Measurements from ENCODE around the gene SLC6A17.

Gene SLC6A17

GRCh38 chr1:110205591-110206155 lies 55.4 kb downstream of the SLC6A17 start:
- no peak for DNase-seq

GRCh38 chr1:110206261-110206920 lies 56.1 kb downstream of the SLC6A17 start:
- no peak for DNase-seq

GRCh38 chr1:110207831-110208230 lies 57.5 kb downstream of the SLC6A17 start:
- peak; percentile 75 to 77 for DNase-seq

GRCh38 chr1:110208916-110209645 lies 58.8 kb downstream of the SLC6A17 start:
- no peak for DNase-seq

GRCh38 chr1:110209715-110210603 lies 59.7 kb downstream of the SLC6A17 start, which contains the start of gene KCNC4:
Gene KCNC4 (plus strand): TSS chr1:110210314. CDS start chr1:110211500, 1,186 bp downstream.
- peak; percentile 79 to 82 for DNase-seq

- DNase-seq = peak; percentile 38 to 44
These were observed 60.6 kb downstream of the SLC6A17 start for GRCh38 chr1:110210604-110211495.

- peak in 1 of 2 donors; percentile 31 for DNase-seq
These were observed 61.3 kb downstream of the SLC6A17 start for GRCh38 chr1:110211496-110212168.

- DNase-seq = no peak
These were observed 62.2 kb downstream of the SLC6A17 start for GRCh38 chr1:110212169-110213142.

GRCh38 chr1:110213143-110213540 lies 62.8 kb downstream of the SLC6A17 start:
- no peak for DNase-seq

- no peak for DNase-seq
These were observed 64.4 kb downstream of the SLC6A17 start for GRCh38 chr1:110214454-110215404.

- DNase-seq = no peak
These were observed 65.6 kb downstream of the SLC6A17 start for GRCh38 chr1:110215621-110216515.

- no peak for DNase-seq
These were observed 66.7 kb downstream of the SLC6A17 start for GRCh38 chr1:110216844-110217444.

- no peak for DNase-seq
These were observed 67.8 kb downstream of the SLC6A17 start for GRCh38 chr1:110218137-110218536.

- no peak for DNase-seq
These were observed 68.4 kb downstream of the SLC6A17 start for GRCh38 chr1:110218739-110219138.

GRCh38 chr1:110220324-110220723 lies 70.0 kb downstream of the SLC6A17 start:
- DNase-seq = no peak

- no peak for DNase-seq
These were observed 70.8 kb downstream of the SLC6A17 start for GRCh38 chr1:110221119-110221518.

- DNase-seq = no peak
These were observed 72.8 kb downstream of the SLC6A17 start for GRCh38 chr1:110223127-110223526.

Data from stimulated activated CD4-positive, alpha-beta T cell treated with anti-CD3 and anti-CD28 coated beads, Interleukin-2, amount 100 ng/mL, for 48 hours (primary cell).